ENCODE data around the gene GPR161.
A peak's percentile ranks its signal among the peaks of the same experiment; 100 is the strongest.

GPR161 gene

GRCh38 chr1:168146626-168147025 is 9.9 kb upstream of the GPR161 start:
- DNase-seq, result no peak

DNA sequence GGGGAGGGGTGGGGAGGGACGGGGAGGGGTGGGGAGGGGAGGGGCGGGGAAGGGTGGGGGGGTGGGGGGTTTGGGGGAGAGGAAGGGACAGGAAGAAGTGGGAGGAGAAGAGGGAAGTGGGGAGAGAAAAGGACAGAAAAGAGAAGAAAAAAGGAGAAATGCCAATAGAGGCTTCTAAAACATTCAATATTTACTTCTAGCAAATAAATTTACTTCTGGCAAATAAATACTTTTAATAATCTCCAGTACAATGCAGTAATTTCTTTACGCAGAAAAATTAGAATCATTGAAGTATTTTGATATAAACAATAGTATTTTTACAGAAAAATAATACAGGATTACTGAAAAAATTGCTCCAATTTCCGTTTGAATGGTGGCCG is 9.4 kb upstream of the GPR161 start:
- DNase-seq, result no peak

GRCh38 chr1:168145184-168146159 is 8.7 kb upstream of the GPR161 start:
- peak; percentile 87 for DNase-seq

DNA sequence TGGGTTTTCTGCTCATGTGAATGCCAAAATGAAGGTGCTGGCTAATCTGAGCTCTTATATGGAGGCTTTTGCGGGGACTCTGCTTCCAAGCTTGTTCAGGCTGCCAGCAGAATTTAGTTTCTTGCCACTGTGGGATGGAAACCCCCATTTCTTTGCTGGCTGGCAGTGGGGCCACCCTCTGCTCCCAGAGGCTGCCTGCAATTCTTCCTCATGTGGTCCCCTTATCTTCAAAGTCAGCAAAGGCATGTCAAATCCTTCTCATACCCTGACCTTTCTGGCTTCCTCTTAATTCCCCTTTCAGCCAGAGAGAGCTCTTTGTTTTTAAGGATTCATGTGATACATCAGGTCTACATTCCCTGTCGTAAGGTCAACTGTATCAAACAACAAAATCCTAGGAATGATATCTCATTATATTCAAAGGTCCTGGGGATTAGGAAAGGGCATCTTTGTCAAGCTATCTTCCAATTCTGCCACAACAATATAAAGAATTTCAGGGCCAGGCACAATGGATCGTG is 5.2 kb upstream of the GPR161 start:
- no peak for DNase-seq

DNA sequence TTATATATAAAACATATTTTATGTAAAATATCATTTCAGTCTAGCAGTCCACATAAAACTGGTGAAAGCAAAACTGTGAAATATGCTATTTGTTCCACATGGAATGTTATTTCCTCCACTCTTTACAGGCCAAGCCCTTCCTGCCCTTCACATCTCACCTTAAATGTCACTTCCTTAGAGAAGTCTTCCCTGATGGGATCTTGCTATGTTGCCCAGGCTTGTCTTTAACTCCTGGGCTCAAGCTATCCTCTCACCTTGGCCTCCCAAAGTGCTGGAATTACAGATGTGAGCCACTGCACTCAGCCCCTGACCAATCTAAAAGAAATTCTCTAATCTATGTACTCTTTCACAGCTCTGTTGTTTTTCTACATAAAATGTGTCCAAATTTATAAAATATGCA is 2.3 kb upstream of the GPR161 start:
- no peak for DNase-seq

DNA sequence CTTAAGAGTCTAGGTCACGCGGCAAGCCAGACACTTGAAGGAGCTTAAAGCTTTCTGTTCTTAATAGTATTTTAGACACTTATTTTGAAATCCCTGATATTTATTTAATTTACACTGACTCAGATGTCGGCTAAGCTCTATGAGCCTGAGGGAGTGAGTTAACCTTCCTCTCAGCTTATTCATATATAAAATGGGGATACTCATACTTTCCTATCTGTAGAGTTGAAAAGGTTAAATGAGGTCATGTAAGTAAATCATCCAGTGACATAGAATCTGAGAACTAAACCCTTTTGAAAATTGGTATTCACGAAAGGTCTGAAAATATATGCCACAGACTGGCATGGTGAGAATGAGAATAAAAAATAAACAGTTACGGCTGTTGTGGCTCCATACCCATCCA is 1.4 kb upstream of the GPR161 start:
- DNase-seq, result no peak

DNA sequence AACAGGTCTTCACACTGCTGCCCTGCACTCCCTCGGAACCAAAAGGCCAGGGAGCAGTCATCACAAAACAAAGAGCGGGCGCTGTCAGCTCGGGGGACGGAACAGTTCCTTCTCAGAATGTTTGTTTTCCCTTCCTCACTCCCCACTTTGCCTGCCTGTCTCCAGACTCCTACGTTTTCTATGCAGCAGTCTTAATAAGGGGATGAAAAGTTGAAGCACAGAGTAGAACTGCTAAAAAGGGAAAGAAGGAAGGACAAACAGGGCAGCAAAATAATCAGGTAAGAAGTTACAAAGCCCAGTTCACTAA is 738 bp upstream of the GPR161 start:
- no peak for DNase-seq

DNA sequence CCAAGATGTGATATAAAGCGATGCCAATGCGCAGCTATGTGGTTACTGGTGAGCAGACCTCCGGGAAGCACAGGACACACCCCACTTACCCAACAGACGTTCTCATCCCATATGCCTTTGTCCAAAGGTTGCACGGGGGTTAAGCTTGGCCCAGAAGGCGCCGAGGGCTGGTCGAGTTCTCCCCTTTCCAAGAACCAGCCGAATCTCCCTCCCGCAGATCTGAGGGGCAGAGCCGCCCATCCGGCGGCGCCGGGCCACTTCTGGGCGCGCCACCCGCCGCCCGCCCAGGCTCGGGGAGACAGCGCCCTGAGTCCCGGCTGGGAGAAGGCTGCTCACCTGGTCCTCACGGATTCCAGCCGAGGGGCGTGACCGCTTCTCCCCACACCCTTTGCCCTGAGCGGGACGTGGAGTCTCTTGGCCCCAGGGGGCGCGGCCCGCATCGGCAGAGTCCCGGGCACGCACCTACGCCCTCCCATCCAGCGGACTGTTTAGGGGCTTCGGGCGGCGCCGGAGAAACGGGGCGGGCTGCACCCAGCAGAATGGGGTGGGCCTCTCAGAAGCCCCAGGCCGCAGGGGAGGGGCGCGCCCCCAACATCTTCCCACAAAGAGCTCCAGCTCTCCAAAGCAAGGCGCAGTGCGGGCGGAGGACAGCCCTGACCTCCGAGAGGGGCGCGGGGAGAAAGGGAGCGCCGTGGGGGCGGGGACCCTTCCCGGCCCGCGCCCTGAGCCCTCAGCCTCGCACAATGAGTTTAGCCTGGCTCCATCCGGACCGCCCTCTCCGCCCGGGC is 615 bp downstream of the GPR161 start:
- peak; percentile 21 for DNase-seq

- no peak for DNase-seq
Observed at GRCh38 chr1:168135116-168135920, 1.4 kb downstream of the GPR161 start.

DNA sequence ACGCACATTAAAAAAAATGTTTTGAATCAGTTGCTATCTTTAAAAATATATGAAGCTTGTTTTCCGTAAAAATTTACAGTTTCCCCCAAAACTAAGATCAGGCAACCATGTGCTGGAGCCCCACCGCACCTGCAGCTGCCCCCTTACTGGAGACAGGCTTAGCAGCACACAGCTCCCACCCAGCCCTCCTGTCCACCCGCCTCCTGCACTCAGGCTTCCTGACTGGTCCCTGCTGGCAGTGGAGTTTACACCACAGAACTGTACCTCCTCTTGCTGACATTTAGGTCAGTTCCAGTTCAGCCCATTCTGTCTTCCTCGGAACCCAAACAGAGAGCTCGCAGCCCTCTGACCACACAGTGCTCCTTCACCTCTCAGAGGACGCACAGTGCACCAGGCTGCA is 2.1 kb downstream of the GPR161 start:
- DNase-seq, result no peak

GRCh38 chr1:168134132-168134531 is 2.6 kb downstream of the GPR161 start:
- no peak for DNase-seq

- DNase-seq, result no peak
Observed at GRCh38 chr1:168129933-168130332, 6.8 kb downstream of the GPR161 start.

DNA sequence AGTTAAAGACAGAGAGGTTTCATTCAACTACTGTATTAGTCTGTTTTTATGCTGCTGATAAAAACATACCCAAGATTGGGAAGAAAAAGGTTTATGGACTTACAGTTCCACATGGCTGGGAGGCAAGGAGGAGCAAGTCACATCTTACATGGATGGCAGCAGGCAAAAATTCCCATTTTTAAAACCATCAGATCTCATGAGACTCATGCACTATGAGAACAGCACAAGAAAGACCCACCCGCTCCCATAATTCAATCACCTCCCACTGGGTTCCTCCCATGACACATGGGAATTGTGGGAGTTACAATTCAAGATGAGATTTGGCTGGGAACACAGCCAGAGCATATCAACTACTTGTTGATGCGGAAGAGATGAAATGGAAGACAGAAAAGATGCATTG is 9.2 kb downstream of the GPR161 start:
- no peak for DNase-seq

- no peak for DNase-seq
Observed at GRCh38 chr1:168125051-168125450, 11.7 kb downstream of the GPR161 start.

DNA sequence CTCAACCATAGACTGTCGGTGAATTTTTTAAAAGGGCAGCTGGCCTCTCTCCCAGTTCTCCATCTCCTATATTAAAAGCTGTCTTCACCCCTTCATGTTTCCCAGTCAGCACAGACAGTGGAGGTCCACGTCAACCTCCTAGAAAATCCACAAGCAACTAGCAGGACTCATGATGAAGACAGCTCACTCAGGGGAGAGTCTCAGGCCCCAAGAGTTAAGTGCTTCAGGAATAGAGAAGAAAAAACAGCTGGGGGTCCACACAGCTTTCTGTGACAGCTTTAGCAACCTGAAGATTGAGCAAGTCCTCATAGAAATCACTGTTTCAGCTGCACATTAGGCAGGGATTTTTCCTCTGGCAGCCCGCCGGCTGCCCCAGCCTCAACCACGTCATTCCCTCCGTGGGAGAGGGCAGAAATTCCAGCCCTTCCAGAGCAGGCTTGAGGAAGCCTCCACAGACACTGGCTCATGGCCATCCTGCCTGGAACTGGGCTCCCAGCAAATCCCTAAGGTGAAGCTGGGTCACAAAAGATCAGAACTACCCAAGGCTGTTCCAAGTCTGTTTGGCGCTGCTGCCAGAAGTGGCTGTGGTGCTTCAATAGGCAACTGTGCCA is 15.2 kb downstream of the GPR161 start:
- DNase-seq, result no peak

GRCh38 chr1:168119750-168120149 is 17.0 kb downstream of the GPR161 start:
- DNase-seq, result no peak

GRCh38 chr1:168116327-168116799 is 20.4 kb downstream of the GPR161 start:
- DNase-seq, result no peak

GRCh38 chr1:168114845-168115244 is 21.9 kb downstream of the GPR161 start:
- DNase-seq, result no peak

- peak; percentile 64 for DNase-seq
Observed at GRCh38 chr1:168112673-168113305, 23.9 kb downstream of the GPR161 start.

DNA sequence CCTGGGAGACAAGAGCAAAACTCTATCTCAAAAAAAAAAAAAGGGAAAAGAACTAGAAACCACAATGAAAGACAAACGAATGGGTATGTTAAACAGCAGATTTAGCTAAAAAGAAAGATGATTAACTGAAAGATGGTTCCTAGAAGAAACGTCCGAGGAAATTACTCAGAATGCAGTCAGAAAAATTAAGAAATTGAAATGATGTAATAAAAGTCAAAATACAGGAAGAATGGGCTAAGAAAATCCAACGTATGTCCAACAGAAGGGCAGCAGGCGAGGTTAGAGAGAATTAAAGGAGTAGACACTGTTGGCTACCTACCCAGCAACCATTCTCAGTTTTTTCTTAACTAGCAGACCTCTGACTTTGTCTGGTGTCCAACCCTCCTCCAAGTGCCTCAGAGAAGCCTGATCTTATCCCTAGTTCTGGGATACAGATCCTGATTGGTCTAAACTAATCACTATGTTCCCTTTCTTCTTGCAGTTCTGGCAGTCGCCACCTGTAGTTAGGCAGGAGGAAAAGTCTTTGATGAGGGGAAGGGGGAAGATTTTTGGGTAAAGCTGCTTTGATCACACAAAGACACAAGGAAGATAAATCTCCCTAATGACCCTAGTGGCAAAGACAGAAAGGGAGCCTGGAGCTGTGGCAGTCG is 25.7 kb downstream of the GPR161 start:
- DNase-seq, result no peak

DNA sequence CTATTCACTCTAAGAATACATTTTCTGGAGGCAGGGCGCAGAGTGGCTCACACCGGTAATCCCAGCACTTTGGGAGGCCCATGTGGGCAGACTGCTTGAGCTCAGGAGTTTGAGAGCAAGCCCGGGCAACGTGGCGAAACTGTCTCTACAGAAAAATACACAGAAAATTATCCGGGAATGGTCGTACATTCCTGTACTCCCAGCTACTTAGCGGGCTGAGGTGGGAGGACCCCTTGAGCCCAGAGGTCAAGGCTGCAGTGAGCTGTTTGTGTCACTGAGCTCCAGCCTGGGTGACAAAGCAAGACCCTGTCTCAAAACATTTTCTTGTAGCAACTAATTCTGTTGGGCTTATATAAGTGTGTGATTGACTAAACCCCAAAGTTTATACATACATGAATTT is 30.5 kb downstream of the GPR161 start:
- DNase-seq, result no peak

DNA sequence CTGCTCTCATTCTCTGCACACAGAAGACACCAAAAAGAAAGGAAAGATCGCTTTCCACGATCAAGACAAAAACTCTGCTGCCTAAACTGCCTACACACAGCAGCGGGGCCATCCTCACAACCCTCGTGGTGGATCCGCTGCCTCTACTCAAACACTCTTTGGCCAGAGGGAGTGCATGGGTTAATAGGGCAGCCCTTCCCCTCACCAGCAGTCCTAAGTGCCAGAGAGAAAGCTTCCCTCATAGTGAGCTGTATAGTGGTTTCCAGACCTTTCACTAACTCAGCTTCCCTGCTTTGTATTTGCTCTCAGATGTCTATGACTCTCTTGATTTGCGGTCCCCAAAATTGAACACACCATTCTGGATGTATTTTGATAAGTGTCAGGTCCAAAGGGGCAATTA is 30.9 kb downstream of the GPR161 start:
- DNase-seq, result no peak
